ENCODE measurements around the gene ASTN1. TPM values are rescaled to one million over a fixed set of nuclear protein-coding genes. Genes with fewer than 3 reads are reported as not detected.

Gene ASTN1
- total RNA-seq, 4 donors from 2014 or later: 1.2 to 2.2 (median 1.6) TPM

GRCh38 chr1:176926330-176927086, 238.0 kb downstream of the ASTN1 start:
- no peak overlapping the region for H3K27ac ChIP-seq (replicated peaks in 1 of 4)
- DNase-seq (ENCODE audit: extremely low spot score): no peak
- no peaks in the 10 kb centered on the region for H3K4me1 ChIP-seq
- H3K36me3 ChIP-seq: no peaks in the 10 kb centered on the region
- no peak for TF ChIP-seq CTCF (IDR thresholded peaks at IDR 0.05)
- TF ChIP-seq POLR2AphosphoS5 (IDR thresholded peaks at IDR 0.05): no peak
- TF ChIP-seq EP300 (IDR thresholded peaks at IDR 0.05): no peak
- TF ChIP-seq POLR2A (IDR thresholded peaks at IDR 0.05; ENCODE audit: low read depth): no peak
- intact Hi-C loops (cut with DNase I): no loop called here
- 73% methylated on average over 5 of the region's 5 CpGs for WGBS
- H3K27me3 ChIP-seq: no peaks in the 10 kb centered on the region
- H3K9me3 ChIP-seq: no peaks in the 10 kb centered on the region
- no peak overlapping the region for H3K4me3 ChIP-seq

- H3K9me3 ChIP-seq: no peaks in the 10 kb centered on the region
- TF ChIP-seq POLR2A (IDR thresholded peaks at IDR 0.05; ENCODE audit: low read depth): no peak
- TF ChIP-seq EP300 (IDR thresholded peaks at IDR 0.05): no peak
- TF ChIP-seq POLR2AphosphoS5 (IDR thresholded peaks at IDR 0.05): no peak
- no peak for TF ChIP-seq CTCF (IDR thresholded peaks at IDR 0.05)
- H3K27me3 ChIP-seq: no peaks in the 10 kb centered on the region
- H3K4me1 ChIP-seq: no peaks in the 10 kb centered on the region
- 82% methylated on average over 5 of the region's 5 CpGs for WGBS
- no peak for DNase-seq (ENCODE audit: extremely low spot score)
- intact Hi-C loops (cut with DNase I): no loop called here
- H3K4me3 ChIP-seq: no peak overlapping the region
- no peak overlapping the region for H3K27ac ChIP-seq (replicated peaks in 1 of 4)
- no peaks in the 10 kb centered on the region for H3K36me3 ChIP-seq
Measured at GRCh38 chr1:176925223-176925622, 239.3 kb downstream of the ASTN1 start.

GRCh38 chr1:176923283-176923682, 241.2 kb downstream of the ASTN1 start:
- H3K9me3 ChIP-seq: no peaks in the 10 kb centered on the region
- H3K4me1 ChIP-seq: no peaks in the 10 kb centered on the region
- H3K36me3 ChIP-seq: no peaks in the 10 kb centered on the region
- TF ChIP-seq EP300 (IDR thresholded peaks at IDR 0.05) (no peak), POLR2AphosphoS5 (IDR thresholded peaks at IDR 0.05) (no peak), POLR2A (IDR thresholded peaks at IDR 0.05; ENCODE audit: low read depth) (no peak), CTCF (IDR thresholded peaks at IDR 0.05) (no peak)
- intact Hi-C loops (cut with DNase I): no loop called here
- no peak overlapping the region for H3K27ac ChIP-seq (replicated peaks in 1 of 4)
- no peak for DNase-seq (ENCODE audit: extremely low spot score)
- H3K4me3 ChIP-seq: no peak overlapping the region
- WGBS: 83% methylated on average over 1 of the region's 1 CpG
- no peaks in the 10 kb centered on the region for H3K27me3 ChIP-seq

DNA sequence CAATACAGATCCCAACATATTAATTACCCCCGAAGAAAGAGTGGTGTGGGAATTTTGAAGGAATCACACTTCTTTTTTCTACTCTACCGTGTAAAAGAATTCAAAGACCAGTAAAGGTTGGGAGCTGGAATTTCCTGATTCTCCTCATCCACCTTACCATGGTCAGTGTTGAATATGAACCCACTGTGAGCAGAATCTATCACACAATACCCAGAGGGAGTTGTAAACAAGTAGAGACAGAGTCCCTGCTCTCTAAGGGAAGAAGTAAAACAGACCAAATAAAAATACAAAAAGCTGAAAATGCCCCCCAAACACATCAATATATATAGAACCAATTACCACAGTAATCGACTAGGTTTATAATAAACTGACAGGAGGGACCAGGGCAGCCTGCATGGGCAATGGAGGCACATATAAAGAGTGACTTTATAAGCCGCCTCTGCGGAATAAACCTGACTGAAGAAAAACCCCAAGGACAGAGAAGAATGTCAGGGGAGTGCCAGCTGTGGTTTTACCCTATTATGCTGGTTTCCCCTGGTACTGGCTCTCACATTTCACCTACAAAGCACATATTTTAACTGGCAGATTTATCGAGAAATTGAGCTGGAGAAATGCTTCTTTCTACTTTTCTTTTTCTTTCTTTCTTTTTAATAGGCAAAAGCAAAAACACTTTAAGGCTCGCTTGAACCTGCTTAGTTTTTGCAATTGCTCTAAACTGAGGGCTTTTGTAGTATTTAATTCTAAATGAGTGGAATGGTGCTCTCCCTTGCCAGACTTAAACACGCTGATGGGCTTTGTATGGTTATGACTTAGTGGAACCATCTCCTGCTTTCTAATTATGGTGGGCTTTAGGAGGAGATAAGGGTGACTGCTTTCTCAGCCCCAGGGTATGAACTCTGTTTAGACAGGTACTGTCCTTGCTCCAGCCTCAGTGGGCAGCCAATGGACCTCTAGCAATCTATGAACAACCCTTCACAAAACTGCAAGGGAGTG, 244.8 kb downstream of the ASTN1 start:
- 87% methylated on average over 8 of the region's 8 CpGs for WGBS
- Histone ChIP-seq H3K27ac (replicated peaks in 1 of 4) (no peak overlapping the region), H3K9me3 (no peaks in the 10 kb centered on the region), H3K27me3 (no peaks in the 10 kb centered on the region), H3K4me3 (no peak overlapping the region), H3K4me1 (no peaks in the 10 kb centered on the region), H3K36me3 (no peaks in the 10 kb centered on the region)
- TF ChIP-seq POLR2AphosphoS5 (IDR thresholded peaks at IDR 0.05) (no peak), POLR2A (IDR thresholded peaks at IDR 0.05; ENCODE audit: low read depth) (no peak), EP300 (IDR thresholded peaks at IDR 0.05) (no peak), CTCF (IDR thresholded peaks at IDR 0.05) (no peak)
- DNase-seq (ENCODE audit: extremely low spot score): no peak
- intact Hi-C loops (cut with DNase I): no loop called here
